MM.1S (cell line): ENCODE data around the gene EIF4E.
"Not testable (repeated sequence)": the region's sequence is repeated elsewhere in the genome, so short reads cannot be mapped to it uniquely, and the experiment has no call there.

Source experiments
- DNase-seq: peaks from one replicate; pipeline ENCODE4 v3.0.0-alpha.2; 2015
- H2AFZ ChIP-seq: fragments of 300-600 bp; sonication (generic); 2 replicates; pipeline ENCODE4 v1.6.0; 2016; ENCODE audit warnings: antibody characterized with exemption, low read length
- H3F3A ChIP-seq: fragments of 300-600 bp; sonication (generic); 2 replicates; pipeline ENCODE4 v1.6.1; 2016; ENCODE audit warnings: mild to moderate bottlenecking, antibody characterized with exemption, low read length, moderate library complexity, mixed read lengths; ENCODE audit not compliant: insufficient read depth
- H3K27ac ChIP-seq: fragments of 300-600 bp; sonication (generic); 2 replicates; pipeline ENCODE4 v1.5.1; 2016; ENCODE audit warnings: mild to moderate bottlenecking, low read length
- H3K27me3 ChIP-seq: fragments of 300-600 bp; sonication (generic); replicated peaks from 2 replicates; pipeline ENCODE4 v1.6.0; 2016; ENCODE audit warnings: low read length; ENCODE audit not compliant: insufficient read depth
- H3K36me3 ChIP-seq: fragments of 300-600 bp; sonication (generic); replicated peaks from 2 replicates; pipeline ENCODE4 v1.6.1; 2016; ENCODE audit warnings: mild to moderate bottlenecking, low read length, mixed read lengths; ENCODE audit not compliant: insufficient read depth
- H3K4me1 ChIP-seq: fragments of 300-600 bp; sonication (generic); 2 replicates; pipeline ENCODE4 v1.6.1; 2016; ENCODE audit warnings: low read length, mixed read lengths
- H3K4me2 ChIP-seq: fragments of 300-600 bp; sonication (generic); 2 replicates; pipeline ENCODE4 v1.6.0; 2016; ENCODE audit warnings: low read depth, low read length
- H3K4me3 ChIP-seq: fragments of 300-600 bp; sonication (generic); 2 replicates; pipeline ENCODE4 v1.5.1; 2016; ENCODE audit warnings: low read length, mixed read lengths
- H3K79me2 ChIP-seq: fragments of 300-600 bp; sonication (generic); 2 replicates; pipeline ENCODE4 v1.6.1; 2016; ENCODE audit warnings: mixed run types, low read length, mixed read lengths
- H3K9ac ChIP-seq: fragments of 300-600 bp; sonication (generic); 2 replicates; pipeline ENCODE4 v1.6.1; 2016; ENCODE audit warnings: low read length, mixed read lengths
- H3K9me2 ChIP-seq: fragments of 300-600 bp; sonication (generic); replicated peaks from 2 replicates; pipeline ENCODE4 v1.6.1; 2016; ENCODE audit warnings: mild to moderate bottlenecking, low read length, mixed read lengths; ENCODE audit not compliant: insufficient read depth
- H3K9me3 ChIP-seq: fragments of 300-600 bp; sonication (generic); replicated peaks from 2 replicates; pipeline ENCODE4 v1.6.1; 2016; ENCODE audit warnings: mild to moderate bottlenecking, low read length, mixed read lengths; ENCODE audit not compliant: insufficient read depth
- H4K20me1 ChIP-seq: fragments of 300-600 bp; sonication (generic); 2 replicates; pipeline ENCODE4 v1.6.1; 2016; ENCODE audit warnings: mild to moderate bottlenecking, low read length, moderate library complexity, mixed read lengths; ENCODE audit not compliant: insufficient read depth
- EZH2 ChIP-seq: fragments of 300-600 bp; sonication (generic); optimal IDR thresholded peaks from 2 replicates; pipeline ENCODE3; 2017; ENCODE audit warnings: low read depth, mild to moderate bottlenecking, antibody characterized with exemption, low read length, mixed read lengths
- EZH2phosphoT487 ChIP-seq: fragments of 300-600 bp; sonication (generic); IDR thresholded peaks from 2 replicates; pipeline ENCODE4 v1.6.1; 2018; ENCODE audit warnings: antibody characterized with exemption, low read length
- TF ChIP-seq, protein P1 (sequence below): fragments of 300-600 bp; sonication (generic); IDR thresholded peaks from 2 replicates; pipeline ENCODE4 v1.5.1; 2016; ENCODE audit warnings: antibody characterized with exemption, low read length, mixed read lengths

EIF4E gene

DNA sequence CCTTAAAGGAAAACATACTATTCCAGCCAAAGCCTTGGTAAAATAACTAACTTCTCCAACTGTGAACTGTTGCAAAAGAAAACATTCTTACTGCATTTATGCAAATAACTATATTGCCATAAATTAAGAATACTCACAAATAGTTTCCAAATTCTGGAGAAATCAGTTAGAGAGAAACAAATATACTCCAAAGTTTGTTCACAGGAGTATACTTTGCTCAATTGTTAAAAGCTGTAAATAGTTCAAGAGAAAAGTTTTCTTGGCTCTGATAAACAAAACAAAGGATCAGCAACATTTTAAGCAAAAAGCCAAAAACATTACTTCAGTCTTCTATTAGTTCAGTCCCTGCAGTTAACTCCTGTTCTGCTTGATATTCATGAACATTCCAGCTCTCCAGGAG is 83.0 kb downstream of the EIF4E start:
- no peak overlapping the region for H3K4me2 ChIP-seq
- H3K27ac ChIP-seq, result no peak overlapping the region
- no peaks in the 10 kb centered on the region for H4K20me1 ChIP-seq
- no peaks in the 10 kb centered on the region for H3K9me2 ChIP-seq
- H3K4me1 ChIP-seq, result no peaks in the 10 kb centered on the region
- no peak for DNase-seq
- H3K4me3 ChIP-seq, result no peak overlapping the region
- no peaks in the 10 kb centered on the region for H3K79me2 ChIP-seq
- H3F3A ChIP-seq, result no peaks in the 10 kb centered on the region
- TF ChIP-seq EZH2phosphoT487 (no peak), EZH2 (no peak)
- TF ChIP-seq, protein P1, sequence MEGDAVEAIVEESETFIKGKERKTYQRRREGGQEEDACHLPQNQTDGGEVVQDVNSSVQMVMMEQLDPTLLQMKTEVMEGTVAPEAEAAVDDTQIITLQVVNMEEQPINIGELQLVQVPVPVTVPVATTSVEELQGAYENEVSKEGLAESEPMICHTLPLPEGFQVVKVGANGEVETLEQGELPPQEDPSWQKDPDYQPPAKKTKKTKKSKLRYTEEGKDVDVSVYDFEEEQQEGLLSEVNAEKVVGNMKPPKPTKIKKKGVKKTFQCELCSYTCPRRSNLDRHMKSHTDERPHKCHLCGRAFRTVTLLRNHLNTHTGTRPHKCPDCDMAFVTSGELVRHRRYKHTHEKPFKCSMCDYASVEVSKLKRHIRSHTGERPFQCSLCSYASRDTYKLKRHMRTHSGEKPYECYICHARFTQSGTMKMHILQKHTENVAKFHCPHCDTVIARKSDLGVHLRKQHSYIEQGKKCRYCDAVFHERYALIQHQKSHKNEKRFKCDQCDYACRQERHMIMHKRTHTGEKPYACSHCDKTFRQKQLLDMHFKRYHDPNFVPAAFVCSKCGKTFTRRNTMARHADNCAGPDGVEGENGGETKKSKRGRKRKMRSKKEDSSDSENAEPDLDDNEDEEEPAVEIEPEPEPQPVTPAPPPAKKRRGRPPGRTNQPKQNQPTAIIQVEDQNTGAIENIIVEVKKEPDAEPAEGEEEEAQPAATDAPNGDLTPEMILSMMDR, result no peak
- no peaks in the 10 kb centered on the region for H3K9me3 ChIP-seq
- H3K36me3 ChIP-seq, result no peaks in the 10 kb centered on the region
- H2AFZ ChIP-seq, result no peak overlapping the region
- no peaks in the 10 kb centered on the region for H3K27me3 ChIP-seq
- no peak overlapping the region for H3K9ac ChIP-seq

DNA sequence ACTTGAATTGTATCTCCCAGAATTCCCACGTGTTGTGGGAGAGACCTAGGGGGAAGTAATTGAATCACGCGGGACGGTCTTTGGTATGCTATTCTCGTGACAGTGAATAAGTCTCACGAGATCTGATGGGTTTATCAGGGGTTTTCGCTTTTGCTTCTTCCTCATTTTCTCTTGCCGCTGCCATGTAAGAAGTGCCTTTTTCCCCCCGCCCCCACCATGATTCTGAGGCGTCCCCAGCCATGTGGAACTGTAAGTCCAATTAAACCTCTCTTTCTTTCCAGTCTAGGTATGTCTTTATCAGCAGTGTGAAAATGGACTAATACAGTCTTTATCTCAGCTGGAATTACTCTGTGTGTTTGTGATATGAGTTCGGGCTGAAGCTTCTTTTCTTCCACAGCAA is 86.0 kb downstream of the EIF4E start:
- H3K36me3 ChIP-seq, H3K9ac ChIP-seq, H3K9me3 ChIP-seq, H3K4me2 ChIP-seq, H3K27me3 ChIP-seq, H4K20me1 ChIP-seq, H3K79me2 ChIP-seq, DNase-seq, H3K4me3 ChIP-seq, H3K4me1 ChIP-seq, H3K9me2 ChIP-seq, H2AFZ ChIP-seq, H3K27ac ChIP-seq, H3F3A ChIP-seq: not testable (repeated sequence)

DNA sequence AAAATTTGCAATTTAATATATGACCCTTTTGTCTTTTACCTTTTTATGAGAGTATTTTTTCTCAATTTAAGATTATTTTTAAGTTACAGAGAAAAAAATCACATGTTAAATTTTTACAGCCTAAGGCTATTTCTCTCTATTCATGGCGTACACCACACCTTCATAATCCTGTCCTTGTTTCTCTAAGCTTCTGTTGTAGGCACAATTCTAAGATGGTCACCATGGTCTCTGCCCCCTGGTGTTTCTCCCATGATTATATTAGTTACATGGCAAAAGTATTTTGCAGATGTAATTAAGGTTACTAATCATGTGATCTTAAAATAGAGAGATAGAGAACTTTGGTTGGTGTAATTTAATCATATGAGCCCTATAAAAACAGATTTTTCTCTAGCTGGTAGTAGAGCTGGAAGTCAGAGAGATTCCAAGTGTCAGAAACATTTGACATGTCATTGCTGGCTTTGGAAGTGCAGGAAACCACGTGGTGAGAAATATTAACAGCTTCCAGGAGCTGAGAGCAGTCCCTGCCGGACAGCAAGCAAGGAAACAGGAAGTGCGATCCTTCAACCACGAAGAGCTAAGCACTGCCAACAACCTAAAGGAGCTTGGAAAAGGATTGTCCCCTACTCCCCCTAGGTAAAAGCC is 89.8 kb downstream of the EIF4E start:
- Histone ChIP-seq H3K79me2 (no peaks in the 10 kb centered on the region), H3K9ac (no peak overlapping the region), H2AFZ (no peak overlapping the region), H3K9me3 (no peaks in the 10 kb centered on the region), H3K36me3 (no peaks in the 10 kb centered on the region), H3K4me3 (no peak overlapping the region), H3K4me1 (no peaks in the 10 kb centered on the region), H3K4me2 (no peak overlapping the region), H4K20me1 (no peaks in the 10 kb centered on the region), H3K9me2 (no peaks in the 10 kb centered on the region), H3K27ac (no peak overlapping the region), H3K27me3 (no peaks in the 10 kb centered on the region), H3F3A (no peaks in the 10 kb centered on the region)
- DNase-seq, result no peak
- TF ChIP-seq EZH2phosphoT487 (no peak), EZH2 (no peak)
- TF ChIP-seq, protein P1, result no peak

DNA sequence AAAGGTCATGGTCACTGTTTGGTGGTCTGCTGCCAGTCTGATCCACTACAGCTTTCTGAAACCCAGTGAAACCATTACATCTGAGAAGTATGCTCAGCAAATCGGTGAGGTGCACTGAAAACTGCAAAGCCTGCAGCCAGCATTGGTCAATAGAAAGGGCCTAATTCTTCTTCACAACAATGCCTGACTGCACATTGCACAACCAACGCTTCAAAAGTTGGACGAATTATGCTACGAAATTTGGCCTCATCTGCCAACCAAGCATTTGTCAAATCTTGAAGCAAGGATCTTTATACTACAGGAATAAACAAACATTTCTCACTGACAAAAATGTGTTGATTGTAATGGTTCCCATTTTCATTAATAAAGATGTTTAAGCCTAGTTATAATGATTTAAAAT is 90.4 kb downstream of the EIF4E start:
- H3K4me3 ChIP-seq, result no peak overlapping the region
- H3K36me3 ChIP-seq, result no peaks in the 10 kb centered on the region
- H3K9me2 ChIP-seq, result no peaks in the 10 kb centered on the region
- H3K27me3 ChIP-seq, result no peaks in the 10 kb centered on the region
- no peak overlapping the region for H2AFZ ChIP-seq
- H3K79me2 ChIP-seq, result no peaks in the 10 kb centered on the region
- no peaks in the 10 kb centered on the region for H4K20me1 ChIP-seq
- no peak overlapping the region for H3K4me2 ChIP-seq
- H3K4me1 ChIP-seq, result no peaks in the 10 kb centered on the region
- no peak overlapping the region for H3K27ac ChIP-seq
- DNase-seq, result no peak
- H3F3A ChIP-seq, result no peaks in the 10 kb centered on the region
- TF ChIP-seq EZH2phosphoT487, result no peak
- TF ChIP-seq EZH2, result no peak
- TF ChIP-seq, protein P1, result no peak
- no peaks in the 10 kb centered on the region for H3K9me3 ChIP-seq
- no peak overlapping the region for H3K9ac ChIP-seq
